Gastroesophageal sphincter (tissue), 3 donors: ENCODE results near the gene TARBP1.

Source experiments
- CTCF ChIP-seq, 4 experiments: fragments of 200-600 bp in 2 of 4; fragments of 450-650 bp in 2 of 4; sonication (generic) in 1 of 4; IDR thresholded peaks; one replicate each; pipeline ENCODE4 v1.5.1; 2017 to 2019; ENCODE audit warnings: antibody characterized with exemption in 4 of 4, mild to moderate bottlenecking in 2 of 4, moderate library complexity in 2 of 4
- POLR2A ChIP-seq, 2 donors: fragments of 450-650 bp; IDR thresholded peaks; one replicate each; pipeline ENCODE4 v1.6.1; 2017; ENCODE audit warnings: antibody characterized with exemption in 2 of 2, mild to moderate bottlenecking in 2 of 2, moderate library complexity in 1 of 2
- POLR2AphosphoS5 ChIP-seq: sonication (generic); formaldehyde crosslinking; IDR thresholded peaks from one replicate; pipeline ENCODE4 v1.6.1; 2017; ENCODE audit warnings: antibody characterized with exemption

GRCh38 chr1:234402939-234403338 is 76.0 kb downstream of the TARBP1 start:
- TF ChIP-seq CTCF (IDR thresholded peaks at IDR 0.05) (no peak), POLR2A (IDR thresholded peaks at IDR 0.05) (no peak), POLR2AphosphoS5 (no peak)
